Gastroesophageal sphincter (tissue), 4 donors: ENCODE results near the gene FYB2. TPM values are rescaled to one million over a fixed set of nuclear protein-coding genes. Genes with fewer than 3 reads are reported as not detected.
"Not testable (repeated sequence)": the region's sequence is repeated elsewhere in the genome, so short reads cannot be mapped to it uniquely, and the experiment has no call there.

Experiments
- ATAC-seq: fragments of 150-250 bp; one replicate; pipeline ENCODE4 v1.9.1; 2016; ENCODE audit warnings: mild to moderate bottlenecking, moderate library complexity
- H3K27ac ChIP-seq, 4 donors: fragments of 200-600 bp; sonication (generic) in 3 of 4; 1 replicate in 3 of 4; 2 replicates in 1 of 4; pipeline ENCODE4 v1.5.1; 2016 to 2019
- H3K27me3 ChIP-seq: fragments of 200-600 bp; sonication (generic); one replicate; pipeline ENCODE4 v1.5.1; 2019
- H3K36me3 ChIP-seq, 2 donors: fragments of 200-600 bp; sonication (generic); one replicate each; pipeline ENCODE4 v1.5.1; 2019; ENCODE audit warnings: control low read depth in 1 of 2
- H3K4me1 ChIP-seq, 3 donors: fragments of 200-600 bp; sonication (generic); 1 replicate in 2 of 3; 2 replicates in 1 of 3; pipeline ENCODE4 v1.5.1; 2016 to 2019; ENCODE audit warnings: control low read depth in 2 of 3
- H3K4me3 ChIP-seq, 2 donors: fragments of 200-600 bp; sonication (generic); one replicate each; pipeline ENCODE4 v1.5.1; 2019; ENCODE audit warnings: mild to moderate bottlenecking in 1 of 2, moderate library complexity in 1 of 2
- H3K9me3 ChIP-seq, 3 donors: fragments of 200-600 bp; sonication (generic); one replicate each; pipeline ENCODE4 v1.5.1; 2017 to 2019; ENCODE audit warnings: control low read depth in 2 of 3
- EP300 ChIP-seq: sonication (generic); formaldehyde crosslinking; IDR thresholded peaks from one replicate; pipeline ENCODE4 v1.6.1; 2017; ENCODE audit warnings: antibody characterized with exemption, mild to moderate bottlenecking
- POLR2A ChIP-seq, 2 donors: fragments of 450-650 bp; IDR thresholded peaks; one replicate each; pipeline ENCODE4 v1.6.1; 2017; ENCODE audit warnings: antibody characterized with exemption in 2 of 2, mild to moderate bottlenecking in 2 of 2, moderate library complexity in 1 of 2
- POLR2AphosphoS5 ChIP-seq: sonication (generic); formaldehyde crosslinking; IDR thresholded peaks from one replicate; pipeline ENCODE4 v1.6.1; 2017; ENCODE audit warnings: antibody characterized with exemption
- WGBS, 2 donors: methylation state at CpG; one replicate each; pipeline ENCODE4 v1.1.5; 2018; ENCODE audit warnings: low coverage in 1 of 2; 5-methylcytosine and 5-hydroxymethylcytosine counted together
- total RNA-seq, 4 donors: library from RNA; depleted of rRNA; stranded (reverse); fragments of >200 nt; gene quantifications; one replicate each; pipeline ENCODE4 v1.1.0, GENCODE V29; 2016
- TF ChIP-seq, protein P1 (sequence below), 4 experiments: fragments of 200-600 bp in 2 of 4; fragments of 450-650 bp in 2 of 4; sonication (generic) in 1 of 4; IDR thresholded peaks; one replicate each; pipeline ENCODE4 v1.5.1; 2017 to 2019; ENCODE audit warnings: antibody characterized with exemption in 4 of 4, mild to moderate bottlenecking in 2 of 4, moderate library complexity in 2 of 4

Gene FYB2
- total RNA-seq, 4 donors from 2014 or later, result 0.64 TPM; not detected in 3

DNA sequence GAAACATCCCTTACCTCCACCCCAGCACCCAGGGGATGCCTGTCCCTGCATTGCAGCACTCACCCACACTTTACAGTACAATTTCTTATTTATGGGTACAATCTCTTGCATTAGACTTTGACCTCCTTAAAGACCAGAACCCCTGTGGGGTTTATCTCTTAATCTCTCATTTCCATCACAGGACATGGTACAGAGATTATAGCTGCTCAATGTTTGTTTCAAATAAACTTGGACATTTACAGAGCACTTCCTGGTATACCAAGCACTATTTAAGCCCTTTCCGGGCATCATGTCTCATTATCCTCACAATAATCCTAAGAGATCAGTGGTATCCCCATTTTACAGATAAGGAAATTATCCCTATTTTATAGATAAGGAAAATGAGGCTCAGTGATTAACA, 31.9 kb downstream of the FYB2 start:
- H3K4me1 ChIP-seq, result no peaks in the 10 kb centered on the region
- 86 to 93% methylated on average over 1 of the region's 1 CpG for WGBS, 2 donors

DNA sequence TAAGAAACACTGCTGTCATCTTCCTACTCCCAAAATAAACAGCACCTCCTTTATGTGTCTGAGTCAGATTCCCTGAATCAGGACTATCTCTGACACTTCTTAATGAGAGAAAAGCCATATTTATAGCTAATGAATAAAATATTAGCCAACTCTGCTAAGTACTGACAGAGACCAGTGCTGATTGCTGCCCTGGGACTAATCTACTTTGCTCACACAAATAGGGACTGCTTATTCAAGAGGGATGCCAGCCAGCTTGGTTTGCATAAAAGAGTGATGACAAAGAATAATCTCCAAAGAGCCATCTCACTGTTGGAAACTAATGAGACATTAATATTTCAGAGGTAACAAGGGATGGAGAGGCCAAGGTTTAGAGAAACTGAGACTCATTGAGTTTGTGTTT, 36.4 kb downstream of the FYB2 start:
- no peak for ATAC-seq
- no peaks in the 10 kb centered on the region for H3K27me3 ChIP-seq
- H3K4me1 ChIP-seq, result no peaks in the 10 kb centered on the region
- no peaks in the 10 kb centered on the region for H3K36me3 ChIP-seq
- no peaks in the 10 kb centered on the region for H3K9me3 ChIP-seq
- H3K27ac ChIP-seq, result no peak overlapping the region
- TF ChIP-seq EP300 (no peak), POLR2AphosphoS5 (no peak), POLR2A (IDR thresholded peaks at IDR 0.05) (no peak)
- TF ChIP-seq, protein P1, sequence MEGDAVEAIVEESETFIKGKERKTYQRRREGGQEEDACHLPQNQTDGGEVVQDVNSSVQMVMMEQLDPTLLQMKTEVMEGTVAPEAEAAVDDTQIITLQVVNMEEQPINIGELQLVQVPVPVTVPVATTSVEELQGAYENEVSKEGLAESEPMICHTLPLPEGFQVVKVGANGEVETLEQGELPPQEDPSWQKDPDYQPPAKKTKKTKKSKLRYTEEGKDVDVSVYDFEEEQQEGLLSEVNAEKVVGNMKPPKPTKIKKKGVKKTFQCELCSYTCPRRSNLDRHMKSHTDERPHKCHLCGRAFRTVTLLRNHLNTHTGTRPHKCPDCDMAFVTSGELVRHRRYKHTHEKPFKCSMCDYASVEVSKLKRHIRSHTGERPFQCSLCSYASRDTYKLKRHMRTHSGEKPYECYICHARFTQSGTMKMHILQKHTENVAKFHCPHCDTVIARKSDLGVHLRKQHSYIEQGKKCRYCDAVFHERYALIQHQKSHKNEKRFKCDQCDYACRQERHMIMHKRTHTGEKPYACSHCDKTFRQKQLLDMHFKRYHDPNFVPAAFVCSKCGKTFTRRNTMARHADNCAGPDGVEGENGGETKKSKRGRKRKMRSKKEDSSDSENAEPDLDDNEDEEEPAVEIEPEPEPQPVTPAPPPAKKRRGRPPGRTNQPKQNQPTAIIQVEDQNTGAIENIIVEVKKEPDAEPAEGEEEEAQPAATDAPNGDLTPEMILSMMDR (IDR thresholded peaks at IDR 0.05), result no peak
- H3K4me3 ChIP-seq, result no peak overlapping the region

More for the DNA sequence above, 31.9 kb downstream of the FYB2 start:
- H3K4me3 ChIP-seq, result no peak overlapping the region
- no peaks in the 10 kb centered on the region for H3K27me3 ChIP-seq
- H3K36me3 ChIP-seq, result no peaks in the 10 kb centered on the region
- H3K27ac ChIP-seq, result no peak overlapping the region
- H3K9me3 ChIP-seq, result no peaks in the 10 kb centered on the region
- TF ChIP-seq POLR2AphosphoS5 (no peak), EP300 (no peak), POLR2A (IDR thresholded peaks at IDR 0.05) (no peak)
- TF ChIP-seq, protein P1 (IDR thresholded peaks at IDR 0.05), result no peak
- no peak for ATAC-seq

DNA sequence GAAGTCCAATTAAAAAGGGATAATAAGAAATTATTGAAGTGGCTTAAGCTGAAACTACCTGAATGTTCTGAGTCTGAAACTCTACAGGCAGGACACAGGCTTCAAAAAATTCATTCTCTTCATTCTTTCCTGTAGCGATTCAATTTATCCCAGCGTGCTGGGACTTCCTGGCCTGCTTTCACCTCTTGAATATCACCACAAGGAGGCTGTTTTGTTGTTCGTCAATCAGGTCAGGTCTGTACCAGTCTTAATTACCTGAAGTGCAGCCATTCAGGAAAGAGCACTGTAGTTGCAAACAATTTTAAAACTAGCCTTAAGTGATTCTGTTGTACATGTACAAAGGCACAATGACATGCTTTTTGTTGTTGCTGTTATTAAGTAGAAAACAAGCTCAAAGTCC, 38.4 kb downstream of the FYB2 start:
- no peak for ATAC-seq
- Histone ChIP-seq H3K4me1 (no peaks in the 10 kb centered on the region), H3K9me3 (no peaks in the 10 kb centered on the region), H3K36me3 (no peaks in the 10 kb centered on the region), H3K27me3 (no peaks in the 10 kb centered on the region), H3K4me3 (no peak overlapping the region), H3K27ac (no peak overlapping the region)
- no peak for TF ChIP-seq POLR2AphosphoS5
- TF ChIP-seq EP300, result no peak
- TF ChIP-seq POLR2A (IDR thresholded peaks at IDR 0.05), result no peak
- TF ChIP-seq, protein P1 (IDR thresholded peaks at IDR 0.05), result no peak
- WGBS, 2 donors, result 74 to 79% methylated on average over 3 of the region's 3 CpGs

DNA sequence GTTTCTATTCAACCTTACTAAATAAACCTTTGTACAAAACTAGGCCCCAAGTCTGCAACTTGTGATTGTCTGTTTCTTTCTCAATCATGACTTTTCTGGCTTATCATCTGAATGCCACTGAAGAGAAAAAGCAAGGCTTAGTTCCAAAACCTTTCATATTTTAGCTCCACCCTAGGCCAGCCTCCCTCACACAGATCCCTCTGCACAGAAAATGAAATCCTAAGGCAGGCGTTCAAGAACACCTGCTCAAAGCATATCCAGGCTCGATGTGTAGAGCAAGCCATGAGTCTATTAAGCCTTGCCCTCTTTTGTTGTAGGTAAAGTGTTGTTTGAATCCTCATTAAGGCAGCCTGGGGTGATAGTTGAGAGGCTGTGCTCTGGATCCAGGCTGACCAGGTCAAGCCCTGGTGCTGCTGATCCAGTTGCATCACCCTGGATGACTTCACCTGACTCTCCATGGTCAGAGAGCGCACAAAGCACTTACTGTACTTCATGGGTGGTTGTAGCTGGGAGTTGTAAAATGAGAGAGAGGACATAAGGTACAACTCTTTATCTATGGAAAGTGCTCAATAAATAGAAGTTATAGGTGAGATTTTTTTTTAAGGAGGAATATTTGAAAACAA, 39.0 kb downstream of the FYB2 start:
- Histone ChIP-seq H3K4me1 (no peaks in the 10 kb centered on the region), H3K27ac (no peak overlapping the region), H3K9me3 (no peaks in the 10 kb centered on the region), H3K36me3 (no peaks in the 10 kb centered on the region), H3K4me3 (no peak overlapping the region), H3K27me3 (no peaks in the 10 kb centered on the region)
- ATAC-seq, result no peak
- TF ChIP-seq, protein P1 (IDR thresholded peaks at IDR 0.05), result no peak
- no peak for TF ChIP-seq POLR2A (IDR thresholded peaks at IDR 0.05)
- TF ChIP-seq POLR2AphosphoS5, result no peak
- no peak for TF ChIP-seq EP300
- 67 to 90% methylated on average over 2 to 3 of the region's 3 CpGs for WGBS, 2 donors

DNA sequence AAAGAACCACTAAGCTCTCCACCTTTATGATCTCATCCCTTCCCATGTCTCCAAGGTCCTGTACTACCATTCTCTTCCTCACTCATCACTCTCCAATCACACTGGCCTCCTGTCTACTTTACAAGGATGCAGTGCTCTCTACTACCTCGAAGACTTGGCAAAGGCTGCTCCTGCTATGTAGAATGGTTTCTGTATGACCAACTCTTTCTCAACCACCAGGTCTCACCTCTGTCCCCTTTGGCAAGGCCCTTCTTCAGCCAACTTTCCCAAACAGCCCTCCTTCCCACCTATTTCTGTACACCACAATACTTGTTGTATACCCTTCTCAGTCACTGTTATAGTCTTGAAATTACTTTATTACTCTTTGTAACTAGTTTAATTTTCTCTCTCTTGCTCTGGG, 41.2 kb downstream of the FYB2 start:
- Histone ChIP-seq H3K27ac (no peak overlapping the region), H3K4me1 (no peaks in the 10 kb centered on the region), H3K27me3 (no peaks in the 10 kb centered on the region), H3K9me3 (no peaks in the 10 kb centered on the region), H3K4me3 (no peak overlapping the region), H3K36me3 (no peaks in the 10 kb centered on the region)
- ATAC-seq, result no peak
- no peak for TF ChIP-seq EP300
- TF ChIP-seq POLR2AphosphoS5, result no peak
- TF ChIP-seq, protein P1 (IDR thresholded peaks at IDR 0.05), result no peak
- no peak for TF ChIP-seq POLR2A (IDR thresholded peaks at IDR 0.05)
- 87 to 100% methylated on average over 1 of the region's 1 CpG for WGBS, 2 donors

DNA sequence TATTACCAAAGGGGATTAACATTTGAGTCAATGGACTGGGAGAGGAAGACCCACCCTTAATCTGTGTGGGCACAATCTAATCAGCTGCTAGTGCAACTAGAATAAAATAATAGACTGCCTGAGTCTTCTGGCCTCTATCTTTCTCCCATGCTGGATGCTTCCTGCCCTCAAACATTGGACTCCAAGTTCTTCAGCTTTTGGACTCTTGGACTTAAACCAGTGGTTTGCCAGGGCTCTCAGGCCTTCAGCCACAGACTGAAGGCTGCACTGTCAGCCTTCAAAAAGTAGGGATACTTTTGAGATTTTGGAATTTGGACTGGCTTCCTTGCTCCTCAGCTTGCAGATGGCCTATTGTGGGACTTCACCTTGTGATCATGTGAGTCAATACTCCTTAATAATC, 44.5 kb downstream of the FYB2 start:
- not testable (repeated sequence) for ATAC-seq, H3K9me3 ChIP-seq, H3K27ac ChIP-seq, H3K36me3 ChIP-seq, H3K4me1 ChIP-seq, H3K27me3 ChIP-seq, H3K4me3 ChIP-seq
